HEK293 (cell line): ENCODE measurements around the gene INF2.

Source experiments
- CTCF ChIA-PET: fragments of 350-600 bp; formaldehyde crosslinking; extraction: SDS; loops from one replicate; lab custom pipeline; 2021; ENCODE audit warnings: antibody characterized with exemption; lab: Yijun Ruan, JAX
- POLR2A ChIA-PET: fragments of 300-600 bp; formaldehyde crosslinking; extraction: SDS; loops from one replicate; lab custom pipeline; 2020; ENCODE audit warnings: antibody characterized with exemption, inconsistent platforms; lab: Yijun Ruan, JAX
- H3K27ac ChIP-seq: fragments of 200-500 bp; sonication (Bioruptor generic); 2 replicates; pipeline ENCODE4 v1.5.1; 2014; ENCODE audit warnings: low read depth, low read length, control low read depth, inconsistent platforms; ENCODE audit errors: extremely low read depth
- H3K36me3 ChIP-seq, 2 experiments: fragments of 200-500 bp in 1 of 2; sonication (Bioruptor generic) in 1 of 2; 1 replicate in 1 of 2; 2 replicates in 1 of 2; pipeline ENCODE4 v1.5.1; 2014 to 2017; ENCODE audit warnings: inconsistent platforms in 2 of 2, low read length in 2 of 2; ENCODE audit not compliant: control insufficient read depth in 2 of 2, insufficient read depth in 1 of 2
- H3K4me1 ChIP-seq: fragments of 200-500 bp; sonication (Bioruptor generic); 2 replicates; pipeline ENCODE4 v1.5.1; 2014; ENCODE audit warnings: mild to moderate bottlenecking, low read length, inconsistent platforms; ENCODE audit not compliant: control insufficient read depth, insufficient read depth
- H3K4me3 ChIP-seq: 2 replicates; pipeline ENCODE4 v1.5.1; 2011; ENCODE audit warnings: low read depth, mild to moderate bottlenecking, control low read depth, low read length, moderate library complexity
- H3K9me3 ChIP-seq: fragments of 200-500 bp; sonication (Bioruptor generic); 2 replicates; pipeline ENCODE4 v1.5.1; 2014; ENCODE audit warnings: low read depth, low read length, inconsistent platforms; ENCODE audit not compliant: control insufficient read depth, insufficient read depth
- FEZF1 ChIP-seq: fragments of 450-650 bp; formaldehyde crosslinking; IDR thresholded peaks from 2 replicates; pipeline ENCODE4 v1.5.1; 2016; ENCODE audit warnings: missing biosample characterization, missing genetic modification characterization
- GLIS1 ChIP-seq: fragments of 450-650 bp; formaldehyde crosslinking; IDR thresholded peaks from 2 replicates; pipeline ENCODE4 v1.5.1; 2016; ENCODE audit warnings: missing biosample characterization, missing genetic modification characterization
- GLIS2 ChIP-seq: fragments of 450-650 bp; formaldehyde crosslinking; IDR thresholded peaks from 2 replicates; pipeline ENCODE4 v1.5.1; 2016; ENCODE audit warnings: missing biosample characterization, missing genetic modification characterization
- KLF1 ChIP-seq: fragments of 450-650 bp; formaldehyde crosslinking; IDR thresholded peaks from 2 replicates; pipeline ENCODE4 v1.5.1; 2016; ENCODE audit warnings: missing biosample characterization, missing genetic modification characterization
- RBAK ChIP-seq: fragments of 450-650 bp; formaldehyde crosslinking; IDR thresholded peaks from 2 replicates; pipeline ENCODE4 v1.5.1; 2016; ENCODE audit warnings: missing biosample characterization, missing genetic modification characterization
- TCF7L2 ChIP-seq: IDR thresholded peaks from 2 replicates; pipeline ENCODE4 v1.6.1; 2011; ENCODE audit warnings: low read depth, mild to moderate bottlenecking, inconsistent platforms, low read length, moderate library complexity, borderline replicate concordance
- WT1 ChIP-seq: fragments of 450-650 bp; formaldehyde crosslinking; IDR thresholded peaks from 2 replicates; pipeline ENCODE4 v1.5.1; 2016; ENCODE audit warnings: missing biosample characterization, missing genetic modification characterization
- ZBTB17 ChIP-seq: fragments of 450-650 bp; formaldehyde crosslinking; IDR thresholded peaks from 2 replicates; pipeline ENCODE4 v1.5.1; 2016; ENCODE audit warnings: missing biosample characterization, missing genetic modification characterization
- ZFHX2 ChIP-seq: fragments of 450-650 bp; formaldehyde crosslinking; conservative IDR thresholded peaks from 2 replicates; pipeline ENCODE4 v1.5.1; 2016; ENCODE audit warnings: missing biosample characterization, missing genetic modification characterization
- ZNF138 ChIP-seq: fragments of 450-650 bp; formaldehyde crosslinking; IDR thresholded peaks from 2 replicates; pipeline ENCODE4 v1.5.1; 2016; ENCODE audit warnings: missing biosample characterization, missing genetic modification characterization, borderline replicate concordance
- ZNF174 ChIP-seq: fragments of 450-650 bp; formaldehyde crosslinking; IDR thresholded peaks from 2 replicates; pipeline ENCODE4 v1.5.0; 2017; ENCODE audit warnings: missing biosample characterization, mild to moderate bottlenecking, missing genetic modification characterization
- ZNF239 ChIP-seq: fragments of 450-650 bp; formaldehyde crosslinking; IDR thresholded peaks from 2 replicates; pipeline ENCODE4 v1.5.1; 2016; ENCODE audit warnings: missing biosample characterization, missing genetic modification characterization
- ZNF335 ChIP-seq: fragments of 450-650 bp; formaldehyde crosslinking; conservative IDR thresholded peaks from 2 replicates; pipeline ENCODE4 v1.5.1; 2016; ENCODE audit warnings: missing biosample characterization, missing genetic modification characterization
- ZNF426 ChIP-seq: fragments of 450-650 bp; formaldehyde crosslinking; IDR thresholded peaks from 2 replicates; pipeline ENCODE4 v1.5.1; 2017; ENCODE audit warnings: missing biosample characterization, missing genetic modification characterization, mild to moderate bottlenecking, inconsistent platforms, moderate library complexity
- ZNF473 ChIP-seq: fragments of 450-650 bp; formaldehyde crosslinking; IDR thresholded peaks from 2 replicates; pipeline ENCODE4 v1.5.1; 2017; ENCODE audit warnings: missing biosample characterization, missing genetic modification characterization
- ZNF501 ChIP-seq: fragments of 450-650 bp; formaldehyde crosslinking; IDR thresholded peaks from 2 replicates; pipeline ENCODE4 v1.5.1; 2016; ENCODE audit warnings: missing biosample characterization, missing genetic modification characterization
- ZNF629 ChIP-seq: fragments of 450-650 bp; formaldehyde crosslinking; IDR thresholded peaks from 2 replicates; pipeline ENCODE4 v1.5.1; 2017; ENCODE audit warnings: missing biosample characterization, missing genetic modification characterization
- ZNF654 ChIP-seq: fragments of 450-650 bp; formaldehyde crosslinking; IDR thresholded peaks from 2 replicates; pipeline ENCODE4 v1.5.1; 2016; ENCODE audit warnings: low read depth, missing biosample characterization, missing genetic modification characterization
- ZSCAN30 ChIP-seq: fragments of 450-650 bp; IDR thresholded peaks from 2 replicates; pipeline ENCODE4 v1.5.1; 2018; ENCODE audit warnings: missing biosample characterization, mild to moderate bottlenecking, missing genetic modification characterization, moderate library complexity
- TF ChIP-seq, protein P1 (sequence below): fragments of 450-650 bp; formaldehyde crosslinking; IDR thresholded peaks from 2 replicates; pipeline ENCODE4 v1.5.1; 2017; ENCODE audit warnings: missing biosample characterization, missing genetic modification characterization
- TF ChIP-seq, protein P2 (sequence below): fragments of 450-650 bp; formaldehyde crosslinking; IDR thresholded peaks from 2 replicates; pipeline ENCODE4 v1.5.1; 2016; ENCODE audit warnings: missing biosample characterization, missing genetic modification characterization
- TF ChIP-seq, protein P3 (sequence below): fragments of 450-650 bp; formaldehyde crosslinking; IDR thresholded peaks from 2 replicates; pipeline ENCODE4 v1.5.1; 2016; ENCODE audit warnings: missing biosample characterization, missing genetic modification characterization
- TF ChIP-seq, protein P4 (sequence below): fragments of 450-650 bp; formaldehyde crosslinking; IDR thresholded peaks from 2 replicates; pipeline ENCODE4 v1.5.1; 2016; ENCODE audit warnings: missing biosample characterization, missing genetic modification characterization
- TF ChIP-seq, protein P5 (sequence below): fragments of 450-650 bp; formaldehyde crosslinking; IDR thresholded peaks from 2 replicates; pipeline ENCODE4 v1.5.1; 2016; ENCODE audit warnings: missing biosample characterization, missing genetic modification characterization

INF2 gene

DNA sequence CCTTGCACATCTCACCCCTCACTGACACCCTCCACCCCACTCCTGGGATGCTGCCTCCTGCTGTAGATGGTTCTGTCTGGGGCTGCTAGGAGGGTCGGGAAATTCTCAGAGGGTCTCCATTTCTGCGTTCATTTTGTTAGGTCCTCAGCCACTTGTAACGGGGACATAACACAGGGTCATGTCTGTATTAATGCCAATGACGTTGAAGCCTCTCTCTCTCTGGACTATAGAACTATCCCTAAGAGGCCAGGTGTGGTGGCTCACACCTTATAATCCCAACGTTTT is 78.2 kb downstream of the INF2 start:
- Histone ChIP-seq H3K4me3 (no peak overlapping the region), H3K27ac (no peak overlapping the region), H3K4me1 (peaks cover 4% of the 10 kb centered on the region; the same call in 1 of the 2 replicates), H3K9me3 (no peaks in the 10 kb centered on the region), H3K36me3 (peaks cover 0 to 29% of the 10 kb centered on the region in 2 experiments; a peak in 2 of 3 replicates)
- TF ChIP-seq ZNF629 (tag by site-specific recombination) (no peak), ZNF239 (tag by site-specific recombination) (no peak), ZNF174 (tag by site-specific recombination) (no peak), ZNF426 (tag by site-specific recombination) (no peak), ZNF473 (tag by site-specific recombination) (no peak)
- TF ChIP-seq, protein P1, sequence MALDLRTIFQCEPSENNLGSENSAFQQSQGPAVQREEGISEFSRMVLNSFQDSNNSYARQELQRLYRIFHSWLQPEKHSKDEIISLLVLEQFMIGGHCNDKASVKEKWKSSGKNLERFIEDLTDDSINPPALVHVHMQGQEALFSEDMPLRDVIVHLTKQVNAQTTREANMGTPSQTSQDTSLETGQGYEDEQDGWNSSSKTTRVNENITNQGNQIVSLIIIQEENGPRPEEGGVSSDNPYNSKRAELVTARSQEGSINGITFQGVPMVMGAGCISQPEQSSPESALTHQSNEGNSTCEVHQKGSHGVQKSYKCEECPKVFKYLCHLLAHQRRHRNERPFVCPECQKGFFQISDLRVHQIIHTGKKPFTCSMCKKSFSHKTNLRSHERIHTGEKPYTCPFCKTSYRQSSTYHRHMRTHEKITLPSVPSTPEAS (tag by site-specific recombination): no peak
- ChIA-PET CTCF (interaction anchor here (0.6 to 3.7 kb wide), 7 partner anchors 13 to 1972 kb away, joined by 3 to 57 read pairs (median 8); no protein-coding TSS in a partner anchor), POLR2A (no interaction called here)

DNA sequence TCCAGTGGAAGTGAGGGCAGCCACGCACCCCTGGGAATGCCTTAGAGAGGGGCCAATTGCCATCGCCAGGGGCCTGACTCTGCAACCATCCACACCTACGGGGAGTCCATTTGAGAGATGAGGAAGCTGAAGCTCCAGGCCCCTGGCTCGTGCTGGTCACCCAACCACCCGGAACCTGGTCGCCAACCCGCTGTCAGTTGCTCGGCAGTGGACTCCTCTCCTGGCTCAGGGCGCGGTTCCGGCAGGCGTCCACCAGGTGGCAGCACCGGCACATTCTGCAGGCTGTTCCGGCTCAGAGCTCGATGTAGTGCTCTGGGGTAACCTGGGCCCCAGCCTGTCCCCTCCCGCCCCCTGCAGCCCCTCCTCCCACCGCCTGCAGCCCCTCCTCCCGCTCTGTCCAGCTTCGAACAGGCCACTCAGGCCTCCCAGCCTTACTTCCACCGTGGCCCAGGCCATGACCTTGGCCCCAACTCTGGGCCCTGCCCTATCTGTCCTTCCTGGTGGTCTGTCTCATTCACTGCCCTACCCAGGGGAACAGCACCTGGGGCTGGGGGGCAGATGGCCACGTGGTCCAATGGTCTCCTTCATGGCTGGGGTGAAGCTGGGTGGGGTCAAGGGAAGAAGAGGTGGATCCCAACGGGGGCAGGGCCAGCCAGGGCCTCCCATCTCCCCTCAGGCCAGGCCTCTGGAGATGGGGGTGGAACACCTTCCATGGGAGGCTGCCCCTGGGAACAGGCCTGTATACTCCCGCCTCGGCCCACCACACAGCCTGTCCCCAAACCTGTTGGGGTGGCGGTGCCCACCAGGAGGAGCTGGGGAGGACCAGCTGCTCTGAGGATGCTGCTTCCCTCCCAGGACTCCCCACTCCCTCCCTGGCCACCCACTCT is 79.3 kb downstream of the INF2 start:
- ChIA-PET POLR2A (interaction anchor here (0.6 to 1.7 kb wide), 7 partner anchors 16 to 204 kb away, joined by 3 to 14 read pairs (median 5); partner anchors contain the start of gene SIVA1), CTCF (interaction anchor here (0.6 to 3.7 kb wide), 23 partner anchors 10 to 1973 kb away, joined by 3 to 57 read pairs (median 4); no protein-coding TSS in a partner anchor)
- H3K9me3 ChIP-seq: no peaks in the 10 kb centered on the region
- H3K27ac ChIP-seq: 0 out of 2 replicates have a peak overlapping the region, but pooled peaks have one; percentile 16
- H3K4me3 ChIP-seq: no peak overlapping the region
- H3K4me1 ChIP-seq: peaks cover 4% of the 10 kb centered on the region; the same call in 1 of the 2 replicates
- H3K36me3 ChIP-seq: peaks cover 0 to 40% of the 10 kb centered on the region in 2 experiments; a peak in 1 of 3 replicates
- TF ChIP-seq, protein P2, sequence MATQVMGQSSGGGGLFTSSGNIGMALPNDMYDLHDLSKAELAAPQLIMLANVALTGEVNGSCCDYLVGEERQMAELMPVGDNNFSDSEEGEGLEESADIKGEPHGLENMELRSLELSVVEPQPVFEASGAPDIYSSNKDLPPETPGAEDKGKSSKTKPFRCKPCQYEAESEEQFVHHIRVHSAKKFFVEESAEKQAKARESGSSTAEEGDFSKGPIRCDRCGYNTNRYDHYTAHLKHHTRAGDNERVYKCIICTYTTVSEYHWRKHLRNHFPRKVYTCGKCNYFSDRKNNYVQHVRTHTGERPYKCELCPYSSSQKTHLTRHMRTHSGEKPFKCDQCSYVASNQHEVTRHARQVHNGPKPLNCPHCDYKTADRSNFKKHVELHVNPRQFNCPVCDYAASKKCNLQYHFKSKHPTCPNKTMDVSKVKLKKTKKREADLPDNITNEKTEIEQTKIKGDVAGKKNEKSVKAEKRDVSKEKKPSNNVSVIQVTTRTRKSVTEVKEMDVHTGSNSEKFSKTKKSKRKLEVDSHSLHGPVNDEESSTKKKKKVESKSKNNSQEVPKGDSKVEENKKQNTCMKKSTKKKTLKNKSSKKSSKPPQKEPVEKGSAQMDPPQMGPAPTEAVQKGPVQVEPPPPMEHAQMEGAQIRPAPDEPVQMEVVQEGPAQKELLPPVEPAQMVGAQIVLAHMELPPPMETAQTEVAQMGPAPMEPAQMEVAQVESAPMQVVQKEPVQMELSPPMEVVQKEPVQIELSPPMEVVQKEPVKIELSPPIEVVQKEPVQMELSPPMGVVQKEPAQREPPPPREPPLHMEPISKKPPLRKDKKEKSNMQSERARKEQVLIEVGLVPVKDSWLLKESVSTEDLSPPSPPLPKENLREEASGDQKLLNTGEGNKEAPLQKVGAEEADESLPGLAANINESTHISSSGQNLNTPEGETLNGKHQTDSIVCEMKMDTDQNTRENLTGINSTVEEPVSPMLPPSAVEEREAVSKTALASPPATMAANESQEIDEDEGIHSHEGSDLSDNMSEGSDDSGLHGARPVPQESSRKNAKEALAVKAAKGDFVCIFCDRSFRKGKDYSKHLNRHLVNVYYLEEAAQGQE: peak; percentile 43; the same call in 1 of the 2 replicates
- TF ChIP-seq KLF1 (tag by site-specific recombination): peak; percentile 72
- peak; percentile 63 for TF ChIP-seq GLIS2 (tag by site-specific recombination)
- peak; percentile 76 for TF ChIP-seq GLIS1 (tag by site-specific recombination)
- peak; percentile 84 for TF ChIP-seq ZBTB17 (tag by site-specific recombination)
- TF ChIP-seq, protein P3, sequence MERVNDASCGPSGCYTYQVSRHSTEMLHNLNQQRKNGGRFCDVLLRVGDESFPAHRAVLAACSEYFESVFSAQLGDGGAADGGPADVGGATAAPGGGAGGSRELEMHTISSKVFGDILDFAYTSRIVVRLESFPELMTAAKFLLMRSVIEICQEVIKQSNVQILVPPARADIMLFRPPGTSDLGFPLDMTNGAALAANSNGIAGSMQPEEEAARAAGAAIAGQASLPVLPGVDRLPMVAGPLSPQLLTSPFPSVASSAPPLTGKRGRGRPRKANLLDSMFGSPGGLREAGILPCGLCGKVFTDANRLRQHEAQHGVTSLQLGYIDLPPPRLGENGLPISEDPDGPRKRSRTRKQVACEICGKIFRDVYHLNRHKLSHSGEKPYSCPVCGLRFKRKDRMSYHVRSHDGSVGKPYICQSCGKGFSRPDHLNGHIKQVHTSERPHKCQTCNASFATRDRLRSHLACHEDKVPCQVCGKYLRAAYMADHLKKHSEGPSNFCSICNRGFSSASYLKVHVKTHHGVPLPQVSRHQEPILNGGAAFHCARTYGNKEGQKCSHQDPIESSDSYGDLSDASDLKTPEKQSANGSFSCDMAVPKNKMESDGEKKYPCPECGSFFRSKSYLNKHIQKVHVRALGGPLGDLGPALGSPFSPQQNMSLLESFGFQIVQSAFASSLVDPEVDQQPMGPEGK (tag by site-specific recombination): peak; percentile 80
- TF ChIP-seq TCF7L2: no peak
- TF ChIP-seq ZNF654 (tag by site-specific recombination): peak; percentile 70
- no peak for TF ChIP-seq ZNF501
- TF ChIP-seq, protein P4, sequence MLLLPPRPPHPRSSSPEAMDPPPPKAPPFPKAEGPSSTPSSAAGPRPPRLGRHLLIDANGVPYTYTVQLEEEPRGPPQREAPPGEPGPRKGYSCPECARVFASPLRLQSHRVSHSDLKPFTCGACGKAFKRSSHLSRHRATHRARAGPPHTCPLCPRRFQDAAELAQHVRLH: no peak
- TF ChIP-seq WT1 (tag by site-specific recombination): peak; percentile 46; the same call in 1 of the 2 replicates
- TF ChIP-seq ZSCAN30 (tag by site-specific recombination): 0 out of 2 replicates have a peak, but pooled peaks have one; percentile 40
- no peak for TF ChIP-seq ZNF138 (tag by site-specific recombination)
- TF ChIP-seq, protein P5, sequence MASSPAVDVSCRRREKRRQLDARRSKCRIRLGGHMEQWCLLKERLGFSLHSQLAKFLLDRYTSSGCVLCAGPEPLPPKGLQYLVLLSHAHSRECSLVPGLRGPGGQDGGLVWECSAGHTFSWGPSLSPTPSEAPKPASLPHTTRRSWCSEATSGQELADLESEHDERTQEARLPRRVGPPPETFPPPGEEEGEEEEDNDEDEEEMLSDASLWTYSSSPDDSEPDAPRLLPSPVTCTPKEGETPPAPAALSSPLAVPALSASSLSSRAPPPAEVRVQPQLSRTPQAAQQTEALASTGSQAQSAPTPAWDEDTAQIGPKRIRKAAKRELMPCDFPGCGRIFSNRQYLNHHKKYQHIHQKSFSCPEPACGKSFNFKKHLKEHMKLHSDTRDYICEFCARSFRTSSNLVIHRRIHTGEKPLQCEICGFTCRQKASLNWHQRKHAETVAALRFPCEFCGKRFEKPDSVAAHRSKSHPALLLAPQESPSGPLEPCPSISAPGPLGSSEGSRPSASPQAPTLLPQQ (tag by site-specific recombination): peak; percentile 27; the same call in 1 of the 2 replicates
- no peak for TF ChIP-seq ZNF335 (tag by site-specific recombination)
- no peak for TF ChIP-seq RBAK (tag by site-specific recombination)
- TF ChIP-seq ZFHX2 (tag by site-specific recombination): peak; percentile 69
- no peak for TF ChIP-seq FEZF1 (tag by site-specific recombination)
